Measurements from ENCODE around the gene OR2T35. TPM values are rescaled to one million over a fixed set of nuclear protein-coding genes. Genes with fewer than 3 reads are reported as not detected.
"Not testable (repeated sequence)": the region's sequence is repeated elsewhere in the genome, so short reads cannot be mapped to it uniquely, and the experiment has no call there.

OR2T35 gene
- total RNA-seq, 2 experiments from 2014 or later = not detected

GRCh38 chr1:248641583-248641982, 3.5 kb downstream of the OR2T35 start:
- H3K27me3 Mint-ChIP-seq; CTCF ChIA-PET; H3K9me3 Mint-ChIP-seq; H3K36me3 Mint-ChIP-seq; H3K4me3 Mint-ChIP-seq; POLR2A ChIA-PET; intact Hi-C loops (cut with micrococcal nuclease); H3K4me1 Mint-ChIP-seq (ENCODE audit: low read depth); H3K27ac Mint-ChIP-seq; DNase-seq: not testable (repeated sequence)

DNA sequence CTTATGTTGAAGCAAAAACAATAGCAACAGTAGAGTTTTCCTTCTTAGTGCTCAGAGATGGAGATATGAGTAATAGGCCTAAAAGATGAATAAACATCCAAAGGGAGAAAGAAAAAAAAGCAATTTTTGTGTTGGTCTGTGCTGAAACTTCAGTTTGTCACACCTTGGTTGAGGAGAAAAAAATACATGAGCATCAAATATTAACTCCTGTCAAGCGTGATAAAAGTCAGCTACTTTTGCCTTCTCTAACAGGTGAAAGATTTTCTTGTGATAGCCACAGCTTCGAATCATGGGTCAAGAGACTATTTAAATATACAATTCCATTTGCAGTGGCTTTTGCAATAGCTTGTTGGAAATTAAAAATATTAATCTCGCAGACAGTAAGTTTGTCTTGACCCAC, 4.2 kb downstream of the OR2T35 start:
- DNase-seq; POLR2A ChIA-PET; H3K4me3 Mint-ChIP-seq; intact Hi-C loops (cut with micrococcal nuclease); H3K27me3 Mint-ChIP-seq; CTCF ChIA-PET; H3K27ac Mint-ChIP-seq; H3K9me3 Mint-ChIP-seq; H3K36me3 Mint-ChIP-seq; H3K4me1 Mint-ChIP-seq (ENCODE audit: low read depth): not testable (repeated sequence)

- H3K27ac Mint-ChIP-seq; H3K4me1 Mint-ChIP-seq (ENCODE audit: low read depth); H3K36me3 Mint-ChIP-seq; H3K9me3 Mint-ChIP-seq; CTCF ChIA-PET; H3K27me3 Mint-ChIP-seq; H3K4me3 Mint-ChIP-seq; POLR2A ChIA-PET; intact Hi-C loops (cut with micrococcal nuclease); DNase-seq: not testable (repeated sequence)
Observed at GRCh38 chr1:248639652-248640051, 5.4 kb downstream of the OR2T35 start.

- CTCF ChIA-PET; H3K27ac Mint-ChIP-seq; H3K4me1 Mint-ChIP-seq (ENCODE audit: low read depth); H3K36me3 Mint-ChIP-seq; H3K4me3 Mint-ChIP-seq; POLR2A ChIA-PET; DNase-seq; H3K27me3 Mint-ChIP-seq; intact Hi-C loops (cut with micrococcal nuclease); H3K9me3 Mint-ChIP-seq: not testable (repeated sequence)
Observed at GRCh38 chr1:248636612-248637011, 8.5 kb downstream of the OR2T35 start.

DNA sequence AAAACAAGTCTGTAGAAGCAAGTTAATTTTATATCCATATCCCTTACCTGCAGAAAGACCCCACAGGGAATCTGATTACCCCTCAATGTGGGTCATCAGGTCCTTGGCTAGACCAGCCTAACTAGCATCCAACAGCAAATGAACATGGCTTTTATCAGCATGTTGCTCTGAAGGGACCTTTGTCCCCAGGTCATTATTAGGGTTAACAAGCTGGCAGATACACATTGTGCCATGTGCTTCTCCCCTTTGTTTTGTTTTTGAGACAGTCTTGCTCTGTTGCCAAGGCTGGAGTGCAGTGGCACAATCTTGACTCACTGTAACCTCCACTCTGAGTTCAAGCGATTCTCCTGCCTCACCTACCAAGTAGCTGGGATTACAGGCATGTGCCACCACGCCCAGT, 10.1 kb downstream of the OR2T35 start, which contains the start of gene OR2T11:
Gene OR2T11, minus strand, starts transcription at position 101 of the 400 bp plus-strand sequence. CDS start 7,963 bp downstream, outside the sequence.
- intact Hi-C loops (cut with micrococcal nuclease); H3K27ac Mint-ChIP-seq; CTCF ChIA-PET; H3K9me3 Mint-ChIP-seq; DNase-seq; POLR2A ChIA-PET; H3K27me3 Mint-ChIP-seq; H3K36me3 Mint-ChIP-seq; H3K4me3 Mint-ChIP-seq; H3K4me1 Mint-ChIP-seq (ENCODE audit: low read depth): not testable (repeated sequence)

DNA sequence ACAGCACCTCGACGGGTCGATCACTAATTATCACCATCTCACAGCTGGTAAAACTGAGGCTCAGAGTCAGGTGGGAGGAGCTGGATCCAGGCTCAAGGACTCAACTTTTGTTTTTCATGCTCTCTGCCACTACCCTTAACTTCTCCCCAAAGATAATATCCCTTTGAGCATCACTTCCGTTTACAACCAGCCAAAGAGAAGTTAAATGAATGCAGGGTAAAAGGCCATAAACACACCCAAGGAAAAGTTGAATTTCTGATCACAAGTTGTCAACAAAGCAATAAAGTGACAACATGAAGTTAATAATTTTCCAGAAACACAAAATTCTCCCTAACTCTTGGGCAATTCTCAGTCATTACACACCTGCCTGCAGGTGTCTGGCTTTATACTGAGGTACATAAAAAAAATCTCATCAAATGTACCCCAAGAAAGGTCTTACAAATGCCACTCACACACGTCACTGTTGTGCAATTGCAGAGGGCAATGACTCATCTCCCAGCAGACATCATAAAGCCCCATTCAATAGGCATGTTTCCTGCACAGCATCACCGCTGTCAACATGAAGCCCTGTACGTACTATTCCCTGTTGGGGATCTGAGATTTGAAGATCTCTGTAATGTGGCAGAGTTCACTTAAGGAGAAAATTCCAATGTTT, 13.6 kb downstream of the OR2T35 start:
- Mint-ChIP-seq H3K27ac (no peak overlapping the region), H3K27me3 (no peaks in the 10 kb centered on the region), H3K4me1 (ENCODE audit: low read depth) (no peaks in the 10 kb centered on the region), H3K9me3 (no peaks in the 10 kb centered on the region), H3K36me3 (no peaks in the 10 kb centered on the region), H3K4me3 (no peak overlapping the region)
- ChIA-PET POLR2A (no interaction called here), CTCF (interaction anchor here (1.2 kb wide), 1 partner anchor 10 kb away, joined by 4 read pairs; no protein-coding TSS in a partner anchor)
- DNase-seq = no peak
- intact Hi-C loops (cut with micrococcal nuclease) = no loop called here

- Mint-ChIP-seq H3K9me3 (no peaks in the 10 kb centered on the region), H3K4me1 (ENCODE audit: low read depth) (no peaks in the 10 kb centered on the region), H3K27ac (no peak overlapping the region), H3K27me3 (no peaks in the 10 kb centered on the region), H3K4me3 (no peak overlapping the region), H3K36me3 (no peaks in the 10 kb centered on the region)
- intact Hi-C loops (cut with micrococcal nuclease) = no loop called here
- POLR2A ChIA-PET = no interaction called here
- CTCF ChIA-PET = interaction anchor here (1.2 kb wide), 1 partner anchor 9 kb away, joined by 4 read pairs; no protein-coding TSS in a partner anchor
- DNase-seq = no peak
Observed at GRCh38 chr1:248630551-248630950, 14.5 kb downstream of the OR2T35 start.

DNA sequence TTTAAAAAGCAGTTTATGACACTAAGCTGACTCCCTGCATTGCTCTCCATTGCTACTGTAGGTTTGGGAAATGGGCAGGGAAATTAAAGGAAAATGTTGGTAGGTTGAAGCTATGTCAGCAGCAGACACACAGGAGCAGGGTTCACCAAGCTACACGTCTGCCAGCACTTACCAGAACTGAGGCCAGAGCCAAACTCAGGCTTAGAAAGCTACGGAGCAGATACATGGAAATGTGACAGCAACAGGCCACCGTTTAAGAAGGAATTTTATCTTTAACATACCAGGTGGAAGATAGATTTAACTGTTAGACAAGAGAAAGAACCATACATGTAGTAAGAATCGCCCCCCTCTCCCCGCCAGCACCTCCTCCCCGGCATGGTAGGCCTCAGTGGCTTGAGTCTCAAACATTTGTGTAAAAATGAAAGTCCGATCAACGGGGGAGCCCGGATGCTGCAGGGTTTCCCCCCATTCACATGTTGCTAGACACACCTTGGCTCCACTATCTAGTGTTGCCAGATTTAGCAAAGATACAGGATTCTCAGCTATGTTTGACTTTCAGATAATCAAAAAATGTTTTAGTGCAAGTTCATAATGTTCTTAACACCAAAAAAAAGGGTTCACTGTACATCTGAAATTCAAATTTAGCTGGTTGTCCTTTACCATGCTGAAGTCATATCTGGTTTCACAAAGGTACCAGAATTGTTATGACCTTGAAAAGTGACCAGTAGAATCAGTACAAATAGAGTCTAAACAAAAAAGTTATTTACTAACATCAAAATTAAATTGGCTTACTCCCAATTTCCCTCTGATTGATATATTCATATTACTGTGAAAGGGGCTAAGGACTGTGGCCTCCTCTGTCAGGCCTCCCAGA, 16.9 kb downstream of the OR2T35 start:
- no peak overlapping the region for H3K27ac Mint-ChIP-seq
- CTCF ChIA-PET = interaction anchor here (1.5 kb wide), 1 partner anchor 9 kb away, joined by 6 read pairs; no protein-coding TSS in a partner anchor
- no peak for DNase-seq
- intact Hi-C loops (cut with micrococcal nuclease) = no loop called here
- POLR2A ChIA-PET = no interaction called here
- H3K36me3 Mint-ChIP-seq = no peaks in the 10 kb centered on the region
- no peaks in the 10 kb centered on the region for H3K27me3 Mint-ChIP-seq
- H3K4me3 Mint-ChIP-seq = no peak overlapping the region
- H3K9me3 Mint-ChIP-seq = no peaks in the 10 kb centered on the region
- H3K4me1 Mint-ChIP-seq (ENCODE audit: low read depth) = no peaks in the 10 kb centered on the region

DNA sequence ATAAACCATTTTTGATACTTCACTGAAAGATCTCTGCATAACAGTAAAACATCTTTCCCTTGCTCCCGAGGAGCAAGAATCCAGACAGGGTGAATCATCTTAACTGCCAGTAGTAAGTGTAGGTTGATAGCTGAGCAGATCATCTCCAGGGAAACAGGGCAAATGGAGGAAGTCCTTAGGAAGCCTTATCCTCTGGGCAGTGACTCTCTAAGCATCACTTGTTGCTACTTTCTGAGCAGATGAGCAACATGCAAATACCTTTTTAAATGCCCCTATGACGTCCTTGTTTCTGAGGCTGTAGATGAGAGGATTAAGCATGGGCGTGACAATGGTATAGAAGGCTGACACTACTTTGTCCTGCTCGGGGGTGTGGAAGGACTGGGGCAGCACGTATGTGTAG, 19.1 kb downstream of the OR2T35 start:
- no peaks in the 10 kb centered on the region for H3K4me1 Mint-ChIP-seq (ENCODE audit: low read depth)
- intact Hi-C loops (cut with micrococcal nuclease) = no loop called here
- no peaks in the 10 kb centered on the region for H3K9me3 Mint-ChIP-seq
- ChIA-PET CTCF (interaction anchor here (7.1 kb wide), 1 partner anchor 180 kb away, joined by 46 read pairs; no protein-coding TSS in a partner anchor), POLR2A (no interaction called here)
- H3K4me3 Mint-ChIP-seq = no peak overlapping the region
- no peaks in the 10 kb centered on the region for H3K27me3 Mint-ChIP-seq
- no peak overlapping the region for H3K27ac Mint-ChIP-seq
- no peaks in the 10 kb centered on the region for H3K36me3 Mint-ChIP-seq
- DNase-seq = no peak

DNA sequence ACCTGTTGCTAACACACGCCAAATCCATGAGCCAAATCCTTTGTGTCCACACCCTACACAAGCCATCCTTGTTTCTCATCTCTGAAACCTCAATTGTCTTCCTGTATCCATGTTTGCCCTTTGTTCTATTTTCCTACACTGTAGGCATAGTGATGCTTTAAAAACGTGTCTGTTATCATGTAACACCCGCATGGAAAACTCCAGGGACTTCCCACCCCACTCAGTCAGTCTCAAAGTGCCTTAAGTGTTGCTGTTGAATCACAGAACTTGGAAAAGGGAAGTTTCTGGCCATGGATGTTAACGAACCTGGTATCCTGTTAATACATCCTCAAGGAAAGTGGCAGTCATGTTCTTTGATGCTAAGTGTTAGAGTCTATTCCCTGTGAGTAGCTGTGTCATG, 19.9 kb downstream of the OR2T35 start:
- intact Hi-C loops (cut with micrococcal nuclease) = no loop called here
- Mint-ChIP-seq H3K9me3 (no peaks in the 10 kb centered on the region), H3K4me1 (ENCODE audit: low read depth) (no peaks in the 10 kb centered on the region), H3K36me3 (no peaks in the 10 kb centered on the region), H3K27ac (no peak overlapping the region), H3K27me3 (no peaks in the 10 kb centered on the region), H3K4me3 (no peak overlapping the region)
- ChIA-PET POLR2A (no interaction called here), CTCF (interaction anchor here (7.1 kb wide), 1 partner anchor 181 kb away, joined by 46 read pairs; no protein-coding TSS in a partner anchor)
- DNase-seq = no peak

DNA sequence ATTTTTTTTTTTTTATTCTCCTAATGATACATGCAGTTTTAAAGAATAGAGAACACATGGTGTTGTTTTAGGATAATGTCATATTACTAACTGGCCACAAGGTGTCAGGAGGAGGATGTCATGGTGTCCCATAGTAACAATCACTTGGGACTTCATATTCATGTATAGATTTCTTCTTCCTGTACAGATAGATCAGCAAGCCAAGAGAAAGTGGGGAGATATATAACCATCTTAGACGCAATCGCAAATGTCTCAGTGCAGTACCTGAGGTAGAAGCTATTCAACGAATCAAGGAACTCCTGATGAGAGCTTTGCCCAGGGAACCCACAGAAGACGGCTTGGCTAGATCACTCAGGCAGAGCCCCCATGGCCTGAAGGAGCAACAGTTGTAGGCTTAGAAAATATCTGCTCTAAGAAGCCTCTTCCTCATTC, 22.5 kb downstream of the OR2T35 start:
- CTCF ChIA-PET = interaction anchor here (0.7 to 7.1 kb wide), 9 partner anchors 8 to 202 kb away, joined by 3 to 46 read pairs (median 4); no protein-coding TSS in a partner anchor
- POLR2A ChIA-PET = no interaction called here
- intact Hi-C loops (cut with micrococcal nuclease) = loop anchor here (1.0 kb wide), 2 partner anchors 64 to 185 kb away; no protein-coding TSS in a partner anchor
- Mint-ChIP-seq H3K27me3 (no peaks in the 10 kb centered on the region), H3K36me3 (no peaks in the 10 kb centered on the region), H3K9me3 (no peaks in the 10 kb centered on the region), H3K4me1 (ENCODE audit: low read depth) (peaks cover 2% of the 10 kb centered on the region), H3K27ac (no peak overlapping the region), H3K4me3 (no peak overlapping the region)
- DNase-seq = no peak

- Mint-ChIP-seq H3K27me3 (no peaks in the 10 kb centered on the region), H3K36me3 (no peaks in the 10 kb centered on the region), H3K9me3 (no peaks in the 10 kb centered on the region), H3K4me1 (ENCODE audit: low read depth) (peaks cover 2% of the 10 kb centered on the region), H3K27ac (no peak overlapping the region), H3K4me3 (no peak overlapping the region)
- intact Hi-C loops (cut with micrococcal nuclease) = loop anchor here (1.0 kb wide), 2 partner anchors 65 to 186 kb away; no protein-coding TSS in a partner anchor
- ChIA-PET POLR2A (no interaction called here), CTCF (interaction anchor here (1.5 to 7.1 kb wide), 4 partner anchors 8 to 184 kb away, joined by 4 to 46 read pairs (median 4); no protein-coding TSS in a partner anchor)
- no peak for DNase-seq
Observed at GRCh38 chr1:248621770-248622169, 23.3 kb downstream of the OR2T35 start.

Measured in activated CD4-positive, alpha-beta memory T cell treated with anti-CD3 and anti-CD28 coated beads for 36 hours (primary cell).